Mesothelial cell of epicardium (in vitro differentiated cells): ENCODE measurements around the gene PACRG. TPM values are rescaled to one million over a fixed set of nuclear protein-coding genes. Genes with fewer than 3 reads are reported as not detected.

Experiments used
- DNase-seq, 2 experiments: peaks; one replicate each; pipeline ENCODE4 v3.0.0; 2021; ENCODE audit warnings: low spot score in 2 of 2; ENCODE audit not compliant: unreplicated experiment in 2 of 2
- H3K27ac Mint-ChIP-seq: 2 replicates; pipeline ENCODE4 v1.8.0; 2021; ENCODE audit warnings: mixed read lengths
- H3K27me3 Mint-ChIP-seq: 2 replicates; pipeline ENCODE4 v1.8.0; 2021; ENCODE audit warnings: low read depth, mixed read lengths
- H3K36me3 Mint-ChIP-seq: 2 replicates; pipeline ENCODE4 v1.8.0; 2021; ENCODE audit warnings: mixed read lengths
- H3K4me1 Mint-ChIP-seq: 2 replicates; pipeline ENCODE4 v1.8.0; 2021; ENCODE audit warnings: mixed read lengths
- H3K4me3 Mint-ChIP-seq: 2 replicates; pipeline ENCODE4 v1.8.0; 2021; ENCODE audit warnings: mild to moderate bottlenecking, moderate library complexity, mixed read lengths
- H3K9me3 Mint-ChIP-seq: 2 replicates; pipeline ENCODE4 v1.8.0; 2021; ENCODE audit warnings: mixed read lengths
- total RNA-seq: library from RNA; stranded (reverse); gene quantifications from 3 replicates; pipeline ENCODE4 v1.2.1, GENCODE V29; 2021
- TF ChIP-seq, protein P1 (sequence below): fragments of 200-600 bp; sonication (generic); IDR thresholded peaks from one replicate; pipeline ENCODE4 v1.5.0; 2021; ENCODE audit warnings: antibody characterized with exemption; ENCODE audit not compliant: unreplicated experiment

The PACRG gene
- total RNA-seq, 1 donor from 2014 or later, result 1.6 TPM

DNA sequence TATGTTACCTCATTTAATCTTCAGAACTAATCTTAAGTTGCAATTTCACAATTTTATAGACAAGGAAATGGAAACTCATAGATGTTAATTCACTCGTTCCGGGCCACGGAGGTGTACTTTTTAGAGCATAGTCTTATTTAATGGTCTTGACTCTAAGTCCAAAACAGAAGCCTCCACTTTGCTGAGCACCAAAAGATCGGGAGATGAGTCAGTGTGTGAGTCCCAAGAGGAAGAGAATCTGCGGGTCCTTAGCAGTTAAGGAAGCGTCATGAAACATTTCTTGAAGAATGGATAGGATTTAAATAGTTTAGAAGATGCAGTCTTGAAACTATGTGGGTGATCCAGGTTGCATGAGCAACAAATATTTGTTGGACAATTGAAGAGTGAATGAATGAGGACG is 454.9 kb downstream of the PACRG start:
- Mint-ChIP-seq H3K27ac (no peak overlapping the region), H3K27me3 (peaks cover 5% of the 10 kb centered on the region), H3K9me3 (no peaks in the 10 kb centered on the region), H3K4me3 (no peak overlapping the region), H3K4me1 (no peaks in the 10 kb centered on the region), H3K36me3 (no peaks in the 10 kb centered on the region)
- TF ChIP-seq, protein P1, sequence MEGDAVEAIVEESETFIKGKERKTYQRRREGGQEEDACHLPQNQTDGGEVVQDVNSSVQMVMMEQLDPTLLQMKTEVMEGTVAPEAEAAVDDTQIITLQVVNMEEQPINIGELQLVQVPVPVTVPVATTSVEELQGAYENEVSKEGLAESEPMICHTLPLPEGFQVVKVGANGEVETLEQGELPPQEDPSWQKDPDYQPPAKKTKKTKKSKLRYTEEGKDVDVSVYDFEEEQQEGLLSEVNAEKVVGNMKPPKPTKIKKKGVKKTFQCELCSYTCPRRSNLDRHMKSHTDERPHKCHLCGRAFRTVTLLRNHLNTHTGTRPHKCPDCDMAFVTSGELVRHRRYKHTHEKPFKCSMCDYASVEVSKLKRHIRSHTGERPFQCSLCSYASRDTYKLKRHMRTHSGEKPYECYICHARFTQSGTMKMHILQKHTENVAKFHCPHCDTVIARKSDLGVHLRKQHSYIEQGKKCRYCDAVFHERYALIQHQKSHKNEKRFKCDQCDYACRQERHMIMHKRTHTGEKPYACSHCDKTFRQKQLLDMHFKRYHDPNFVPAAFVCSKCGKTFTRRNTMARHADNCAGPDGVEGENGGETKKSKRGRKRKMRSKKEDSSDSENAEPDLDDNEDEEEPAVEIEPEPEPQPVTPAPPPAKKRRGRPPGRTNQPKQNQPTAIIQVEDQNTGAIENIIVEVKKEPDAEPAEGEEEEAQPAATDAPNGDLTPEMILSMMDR, result no peak
- no peak for DNase-seq

DNA sequence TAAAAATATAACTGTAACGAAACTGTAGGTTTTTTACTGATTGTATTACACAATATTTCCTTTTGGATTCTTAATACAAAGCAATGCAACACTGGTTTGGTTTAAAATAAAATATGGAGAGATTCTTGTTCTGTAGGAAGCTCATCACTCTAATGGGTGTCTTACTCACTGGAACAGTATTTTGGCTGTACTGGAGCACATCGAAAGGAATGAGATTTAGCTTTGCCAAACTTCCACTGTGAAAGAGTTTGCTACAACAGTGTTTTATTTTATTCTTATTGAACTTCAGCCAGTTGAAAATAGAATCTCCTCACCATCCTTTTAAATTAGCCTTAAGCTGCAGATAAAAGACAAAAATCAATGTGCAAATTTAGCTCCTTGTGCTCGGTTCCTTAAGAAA is 456.0 kb downstream of the PACRG start:
- Mint-ChIP-seq H3K27ac (no peak overlapping the region), H3K36me3 (no peaks in the 10 kb centered on the region), H3K27me3 (peaks cover 5% of the 10 kb centered on the region), H3K9me3 (no peaks in the 10 kb centered on the region), H3K4me3 (no peak overlapping the region), H3K4me1 (no peaks in the 10 kb centered on the region)
- DNase-seq, result no peak
- TF ChIP-seq, protein P1, result no peak

DNA sequence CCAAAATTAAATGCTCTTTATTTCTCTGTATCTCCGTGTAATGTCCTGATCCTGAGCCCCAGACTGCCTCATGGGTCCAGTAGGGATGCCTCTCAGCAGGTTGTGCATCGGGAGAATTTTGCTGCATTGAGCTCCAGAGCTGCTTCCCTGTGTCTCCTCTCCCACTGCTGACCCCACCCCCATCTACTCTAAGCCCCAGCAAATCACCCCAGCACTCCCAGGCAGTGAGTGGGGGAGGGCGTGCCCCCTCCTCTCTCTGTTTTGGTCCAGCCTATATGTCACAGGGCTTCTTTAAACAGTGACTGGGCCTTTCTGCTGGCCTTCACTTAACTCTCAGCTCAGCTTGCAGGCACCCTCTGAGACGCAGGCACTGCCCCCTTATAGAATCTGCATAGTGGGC is 458.0 kb downstream of the PACRG start:
- Mint-ChIP-seq H3K27ac (no peak overlapping the region), H3K27me3 (peaks cover 5% of the 10 kb centered on the region), H3K36me3 (no peaks in the 10 kb centered on the region), H3K4me1 (no peaks in the 10 kb centered on the region), H3K9me3 (no peaks in the 10 kb centered on the region), H3K4me3 (no peak overlapping the region)
- DNase-seq, result no peak
- TF ChIP-seq, protein P1, result no peak

DNA sequence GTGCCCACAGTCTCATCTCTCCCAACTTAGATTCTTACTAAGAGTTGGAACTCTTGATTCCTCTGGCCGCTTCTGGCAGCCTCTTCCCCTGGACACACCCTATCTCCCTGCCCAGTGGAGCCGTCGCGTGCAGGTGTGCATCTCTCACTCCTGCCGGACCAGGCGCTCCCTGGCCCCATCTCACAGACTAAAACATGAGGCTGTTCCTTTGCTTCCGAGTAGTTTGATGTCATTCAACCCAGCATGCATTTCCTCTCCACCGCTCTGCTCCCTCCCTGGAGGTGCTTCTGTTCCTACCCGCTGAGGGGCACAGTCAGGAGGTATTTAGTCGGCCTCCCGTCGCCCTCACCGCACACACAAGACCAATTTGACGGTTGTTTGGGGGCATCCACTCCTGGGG is 458.8 kb downstream of the PACRG start:
- Mint-ChIP-seq H3K4me3 (no peak overlapping the region), H3K27ac (no peak overlapping the region), H3K4me1 (no peaks in the 10 kb centered on the region), H3K36me3 (no peaks in the 10 kb centered on the region), H3K27me3 (peaks cover 2% of the 10 kb centered on the region), H3K9me3 (no peaks in the 10 kb centered on the region)
- TF ChIP-seq, protein P1, result no peak
- DNase-seq, result no peak

DNA sequence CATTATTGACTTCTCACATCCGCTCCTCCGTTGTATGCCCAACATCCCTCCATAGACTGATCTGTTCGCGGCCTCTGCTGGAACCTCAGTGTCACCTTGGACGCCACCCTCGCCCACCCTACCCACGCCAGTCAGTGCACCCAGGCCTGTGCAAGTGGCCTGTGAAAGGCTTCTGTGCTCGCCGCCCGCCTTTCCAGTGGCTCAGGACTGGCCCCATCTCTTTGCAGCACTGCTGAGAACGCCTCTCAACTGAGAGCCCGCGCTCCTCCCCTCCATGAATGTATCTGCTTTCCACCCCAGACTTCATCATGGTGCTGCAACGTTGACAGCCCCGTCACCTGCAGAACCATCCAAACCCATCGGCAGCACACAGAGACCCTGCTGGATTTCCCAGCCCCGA is 459.4 kb downstream of the PACRG start:
- TF ChIP-seq, protein P1, result no peak
- DNase-seq, result no peak
- H3K27me3 Mint-ChIP-seq, result peaks cover 5% of the 10 kb centered on the region
- no peak overlapping the region for H3K4me3 Mint-ChIP-seq
- no peaks in the 10 kb centered on the region for H3K36me3 Mint-ChIP-seq
- H3K4me1 Mint-ChIP-seq, result no peaks in the 10 kb centered on the region
- H3K9me3 Mint-ChIP-seq, result no peaks in the 10 kb centered on the region
- no peak overlapping the region for H3K27ac Mint-ChIP-seq

DNA sequence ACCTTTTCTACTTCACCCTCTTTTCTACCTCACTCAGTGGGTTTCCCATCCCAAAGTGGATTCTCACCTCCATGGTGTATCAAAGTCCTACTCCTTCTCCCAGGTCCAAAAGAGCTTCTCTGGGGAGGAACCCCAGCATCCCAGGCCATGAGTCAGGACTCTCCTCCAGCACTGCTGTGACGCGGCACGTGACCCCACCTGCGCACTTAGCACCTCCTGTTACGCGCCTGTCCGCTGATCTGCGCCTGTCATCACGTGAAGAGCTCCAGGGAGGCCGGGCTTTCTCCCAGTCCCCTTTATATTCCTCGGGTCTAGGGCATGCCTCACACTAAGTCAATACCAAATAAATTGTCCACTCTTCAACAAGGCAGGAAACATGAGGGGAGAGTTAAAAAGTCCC is 459.8 kb downstream of the PACRG start:
- Mint-ChIP-seq H3K36me3 (no peaks in the 10 kb centered on the region), H3K27me3 (peaks cover 5% of the 10 kb centered on the region), H3K9me3 (no peaks in the 10 kb centered on the region), H3K4me1 (no peaks in the 10 kb centered on the region), H3K27ac (no peak overlapping the region), H3K4me3 (no peak overlapping the region)
- TF ChIP-seq, protein P1, result no peak
- DNase-seq, result no peak
